NOMO-1 treated with dmso at 0.1 percent for 144 hours (cell line): ENCODE results near the gene RGS16.

Experiments
- DNase-seq: peaks from one replicate; lab custom pipeline; 2025; ENCODE audit not compliant: unreplicated experiment; lab: John Stamatoyannopoulos, UW

The RGS16 gene

DNA sequence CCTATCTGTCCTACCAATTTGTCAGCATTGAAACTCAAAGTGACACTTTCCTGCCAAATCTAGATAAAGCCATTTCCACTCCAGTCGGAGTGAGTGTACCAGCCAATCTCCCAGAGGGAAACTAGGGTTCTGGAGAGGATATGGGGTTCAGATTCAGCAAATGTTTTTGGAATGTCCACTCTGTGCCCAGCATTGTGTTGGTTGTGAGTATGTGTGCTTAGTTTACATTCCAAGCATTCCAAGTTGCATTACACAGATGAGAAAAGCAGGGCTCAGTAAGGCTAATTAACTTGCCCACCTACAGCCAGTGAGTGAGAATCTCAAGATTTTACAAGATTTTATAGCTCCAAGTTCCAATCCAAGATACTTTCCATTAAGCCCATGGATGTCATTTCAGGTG, 26.4 kb upstream of the RGS16 start:
- no peak for DNase-seq

DNA sequence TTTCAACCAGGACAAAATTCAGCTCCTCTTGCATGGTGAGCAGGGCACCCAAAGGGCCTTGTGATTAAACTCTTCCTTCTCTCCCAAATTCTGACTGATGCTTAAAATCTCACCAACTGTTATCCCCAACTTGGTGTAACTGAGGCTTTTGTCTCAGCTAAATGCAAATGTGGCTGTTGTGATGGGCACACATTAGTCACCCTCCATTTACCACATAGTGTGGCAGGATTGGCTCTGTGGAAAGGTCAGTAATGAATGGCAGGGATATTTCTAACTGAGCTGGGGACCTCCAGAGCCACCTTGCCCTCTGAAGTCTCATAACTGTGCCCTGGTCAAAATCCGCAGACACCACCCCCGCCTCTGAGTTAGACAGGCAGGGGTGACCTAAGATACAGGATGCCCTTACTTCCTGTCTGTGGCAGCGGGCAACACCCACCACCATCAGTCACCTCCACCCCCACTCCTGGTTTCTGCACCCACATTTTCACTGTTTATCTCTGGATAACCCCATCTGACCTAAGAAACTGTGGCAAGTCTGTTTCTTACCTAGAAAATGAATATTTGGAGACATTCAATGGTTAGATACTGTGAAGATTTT, 25.4 kb upstream of the RGS16 start:
- DNase-seq: no peak

DNA sequence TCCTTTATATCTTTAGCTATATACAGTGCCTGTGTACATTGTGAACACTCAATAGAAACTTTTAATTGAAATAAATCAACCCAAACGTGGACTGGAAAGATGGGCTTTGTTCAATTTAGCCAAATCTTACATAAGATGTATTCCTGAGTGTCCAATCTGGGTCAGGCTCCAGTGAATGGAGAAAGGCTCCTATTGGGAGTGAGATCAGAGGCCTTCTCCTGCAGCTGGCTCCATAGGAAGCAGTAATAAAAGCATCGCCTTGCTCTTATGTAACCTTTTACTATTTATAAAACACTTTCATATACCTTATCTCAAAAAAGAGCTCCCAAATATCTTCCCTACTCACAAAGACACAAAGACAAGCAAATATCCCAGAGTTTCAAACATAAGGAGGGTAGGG, 24.9 kb upstream of the RGS16 start:
- DNase-seq: no peak

DNA sequence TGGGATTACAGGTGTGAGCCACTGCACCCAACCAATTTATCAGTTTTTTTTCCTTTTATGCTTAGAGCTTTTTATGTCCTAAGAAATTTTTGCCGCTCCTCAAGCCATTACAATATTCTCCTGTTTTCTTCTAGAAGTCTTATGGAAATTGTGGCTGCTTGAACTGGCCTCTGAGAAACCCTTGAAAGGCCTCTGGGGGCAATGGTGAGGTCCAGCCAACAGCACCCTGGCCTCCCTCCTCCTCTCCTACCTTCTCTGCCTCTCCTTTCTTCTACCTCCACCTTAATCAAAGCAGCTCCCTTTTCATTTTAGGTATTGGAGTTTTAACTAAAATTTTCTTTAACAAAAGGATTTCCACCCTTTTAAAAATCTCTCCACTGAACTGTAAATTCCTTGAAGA, 24.5 kb upstream of the RGS16 start:
- DNase-seq: no peak

DNA sequence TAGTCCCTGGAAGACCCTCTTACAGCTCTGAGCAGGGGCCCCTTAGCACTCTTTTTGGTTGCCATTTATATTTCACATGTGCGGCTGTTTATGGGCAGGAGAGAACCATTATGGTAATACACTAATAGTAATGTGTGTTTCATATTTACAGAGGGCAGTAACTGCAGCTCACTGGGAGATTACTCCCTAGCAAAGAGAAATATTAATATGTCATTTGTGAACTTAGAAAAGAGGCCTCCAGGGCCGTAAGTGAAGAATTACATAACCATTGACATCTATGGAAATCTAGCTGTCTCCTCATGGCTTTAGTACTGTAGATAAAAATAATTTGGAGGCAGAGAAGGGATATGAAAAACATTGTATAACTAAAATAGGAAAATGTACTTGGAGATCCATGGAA, 23.4 kb upstream of the RGS16 start:
- no peak for DNase-seq

DNA sequence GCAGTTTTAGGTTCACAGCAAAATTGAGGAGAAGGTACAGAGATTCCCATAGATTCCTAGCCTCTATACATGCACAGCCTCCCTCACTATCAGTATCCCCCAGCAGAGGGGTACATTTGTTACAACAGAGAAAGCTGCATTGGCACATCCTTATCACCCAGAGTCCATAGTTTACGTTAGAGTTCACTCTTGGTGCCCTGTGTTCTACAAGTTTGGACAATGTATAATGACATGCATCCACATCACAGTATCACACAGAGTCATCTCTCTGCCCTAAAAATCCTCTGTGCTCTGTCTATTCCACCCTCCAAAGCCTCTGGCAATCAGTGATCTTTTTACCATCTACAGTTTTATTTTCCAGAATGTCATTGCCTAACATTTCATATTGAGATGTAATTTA, 22.3 kb upstream of the RGS16 start:
- DNase-seq: no peak

DNA sequence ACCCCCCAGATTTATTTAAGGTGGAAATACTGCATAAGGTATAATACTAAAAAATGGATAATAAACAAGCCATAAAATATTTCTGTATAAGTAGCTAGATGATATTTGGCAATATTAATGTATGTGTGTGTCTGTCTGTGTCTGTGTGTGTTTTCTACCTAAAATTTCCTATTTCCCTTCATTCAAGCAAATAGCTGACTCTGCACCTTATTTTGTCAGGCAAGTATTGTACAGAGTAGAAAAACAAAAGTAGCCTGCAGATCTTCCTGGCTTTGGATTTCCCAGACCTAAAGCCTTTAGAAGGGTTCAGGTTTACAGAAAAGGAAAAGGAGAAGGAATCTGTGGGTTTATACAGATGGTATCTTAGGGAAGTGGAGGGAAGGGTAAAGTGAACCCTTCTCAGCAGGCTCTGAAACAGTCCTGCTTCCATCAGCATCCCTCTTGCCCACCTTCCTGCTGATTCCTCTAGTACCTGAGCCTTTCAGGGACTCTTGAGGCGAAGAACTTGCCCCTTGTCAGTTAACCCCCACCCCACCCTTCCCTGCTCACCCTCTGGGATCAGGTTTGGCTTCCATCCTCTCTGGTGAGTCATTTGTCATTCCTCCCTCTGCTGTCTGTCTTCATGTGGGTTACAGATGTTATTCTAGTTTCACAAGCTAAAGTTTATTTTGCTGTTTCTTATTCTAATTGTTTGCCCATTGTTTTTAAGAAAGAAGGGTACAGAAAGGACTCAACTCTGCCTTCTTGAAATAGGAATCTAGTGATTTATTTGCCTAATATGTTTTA, 21.7 kb upstream of the RGS16 start:
- no peak for DNase-seq

DNA sequence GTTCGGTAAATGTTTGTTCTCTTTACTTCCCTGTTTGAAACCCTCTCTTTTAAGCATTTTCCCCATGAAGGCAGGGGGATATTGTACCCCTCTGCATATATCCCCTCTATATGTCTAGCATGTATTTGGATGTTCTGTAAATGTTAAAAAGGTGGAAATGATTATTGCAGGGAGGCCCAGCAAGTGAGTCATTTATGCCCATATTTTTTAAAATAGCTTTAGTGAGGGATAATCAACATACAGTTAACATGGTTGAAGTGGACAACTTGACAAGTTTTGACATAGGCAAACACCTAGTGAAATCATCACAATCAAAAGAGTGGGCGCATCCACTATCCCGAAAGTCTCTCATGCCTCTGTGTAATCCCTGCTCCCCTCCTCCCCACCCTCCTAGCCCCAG, 20.8 kb upstream of the RGS16 start:
- no peak for DNase-seq

DNA sequence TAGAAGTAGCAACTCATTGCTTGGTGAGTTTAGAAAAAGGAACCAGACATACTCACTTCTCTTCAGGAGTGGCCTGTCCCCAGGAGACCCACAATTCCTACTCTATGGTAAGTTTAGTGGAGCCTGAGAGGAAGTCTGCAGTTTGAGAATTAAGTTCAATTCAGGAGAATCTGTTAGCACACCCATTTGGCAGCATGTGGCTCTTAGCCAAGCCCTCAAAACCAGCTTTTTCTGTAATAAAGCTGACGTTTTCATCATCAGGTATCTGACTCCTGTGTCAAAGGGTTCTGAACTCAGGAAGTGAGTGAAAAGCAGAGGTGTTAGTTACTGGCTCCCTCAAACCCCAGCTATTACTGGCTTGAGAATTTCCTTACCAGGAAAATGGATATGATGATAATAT, 20.4 kb upstream of the RGS16 start:
- DNase-seq: no peak

DNA sequence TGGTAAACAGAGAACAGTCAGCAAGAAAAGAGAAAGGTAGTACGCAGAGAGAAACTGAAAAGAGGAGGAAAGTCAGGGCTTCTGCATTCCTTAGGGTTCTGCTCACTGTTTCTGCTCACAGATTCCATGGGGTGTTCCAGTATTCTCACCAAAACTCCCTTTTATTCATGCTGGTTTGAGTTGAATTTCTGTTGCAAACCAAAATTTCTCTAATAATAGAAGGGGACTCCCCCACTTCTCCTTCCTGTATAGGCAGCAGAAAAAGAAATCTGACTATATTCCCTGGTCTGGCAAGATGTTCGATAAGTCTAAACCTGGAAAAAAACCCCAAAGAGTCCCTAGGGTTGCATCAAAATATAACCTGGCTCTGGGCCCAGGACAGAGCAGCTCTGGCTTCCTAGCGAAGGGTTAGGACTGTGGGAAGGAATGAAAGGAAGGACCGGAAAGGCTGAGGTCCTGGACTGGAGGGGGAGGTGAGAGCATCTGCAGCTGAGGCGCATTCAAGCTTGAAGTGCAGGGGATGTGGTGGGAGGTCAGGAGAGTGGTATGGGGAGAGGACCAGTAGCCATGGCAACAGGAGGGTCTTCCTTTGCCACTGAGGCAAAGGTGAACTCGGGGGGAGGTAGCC, 18.8 kb upstream of the RGS16 start:
- DNase-seq: no peak

DNA sequence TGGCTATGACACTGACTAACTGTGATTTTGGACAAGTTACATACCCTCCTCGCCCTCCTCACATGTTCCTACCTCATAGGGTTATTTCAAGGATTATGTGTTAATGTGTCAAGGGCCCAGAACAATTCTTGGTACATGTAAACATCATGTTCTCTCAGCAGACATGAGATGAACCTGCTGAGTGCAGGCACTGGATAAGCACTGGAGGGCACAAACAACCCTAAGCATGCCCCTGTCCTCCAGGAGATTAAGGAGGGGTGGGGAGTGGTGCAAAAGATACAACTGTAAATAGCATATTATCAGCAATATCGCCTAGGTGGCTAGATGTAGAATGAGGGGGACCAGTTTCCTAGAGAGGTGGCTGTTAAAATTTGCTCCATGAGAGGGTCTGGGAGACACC, 17.7 kb upstream of the RGS16 start:
- DNase-seq: no peak

DNA sequence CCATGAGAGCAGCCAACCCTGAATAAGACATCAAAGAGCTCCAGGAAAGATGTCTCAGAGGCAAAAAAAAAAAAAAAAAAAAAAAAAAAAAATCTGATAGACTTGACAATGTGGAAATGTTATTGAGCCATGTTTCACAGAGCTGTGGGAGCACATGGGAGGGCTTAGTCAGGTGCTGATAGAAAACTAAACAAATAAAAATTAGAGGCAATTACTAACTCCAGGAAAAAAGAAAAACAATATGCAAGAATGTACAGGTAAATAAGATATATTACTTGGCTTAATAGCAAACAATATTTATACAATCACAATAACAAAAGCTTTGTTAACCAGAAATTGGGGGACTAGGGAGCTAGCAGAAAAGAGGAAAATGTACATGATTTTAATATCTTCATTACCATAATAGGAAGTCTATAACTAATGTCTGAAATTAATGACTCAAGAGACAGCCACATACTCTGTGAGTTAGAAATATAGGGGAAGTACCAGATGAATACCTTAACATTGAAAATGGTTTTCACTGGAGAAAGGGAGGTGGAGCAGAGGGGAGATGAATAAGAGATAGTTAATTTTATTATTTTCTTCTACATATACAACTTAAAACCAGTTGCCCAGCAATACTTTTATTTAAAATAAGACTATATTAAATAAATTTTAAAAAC, 16.9 kb upstream of the RGS16 start:
- DNase-seq: no peak

DNA sequence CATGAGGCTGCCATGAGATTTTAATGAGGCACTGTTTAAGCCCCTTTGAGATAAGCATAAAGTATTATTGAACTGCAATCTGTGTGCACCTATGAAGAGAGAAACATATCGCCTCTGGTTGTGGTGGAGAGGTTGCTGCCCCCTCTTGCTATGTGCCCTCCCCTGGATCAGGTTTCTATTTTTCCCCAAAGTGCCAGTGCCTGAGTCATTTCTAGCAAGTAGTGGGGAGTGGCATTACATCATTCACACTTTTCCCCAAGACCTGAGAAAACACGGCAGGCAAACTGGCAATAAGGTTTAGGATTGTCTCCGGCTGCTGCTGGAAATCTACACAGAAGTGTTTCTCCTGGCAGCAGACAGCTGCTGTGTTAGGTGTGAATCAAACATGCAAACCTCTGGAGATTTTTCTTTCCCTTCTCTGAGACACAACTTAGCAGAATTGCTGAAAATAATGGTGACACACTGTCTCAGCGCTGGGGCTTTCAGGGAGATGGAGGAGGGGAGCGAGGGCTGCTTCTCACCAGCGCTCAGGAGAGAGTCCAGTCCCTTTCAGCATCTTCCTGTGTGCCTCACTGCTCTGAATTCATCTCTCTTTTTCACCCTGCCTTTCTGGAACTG, 13.7 kb upstream of the RGS16 start:
- no peak for DNase-seq

DNA sequence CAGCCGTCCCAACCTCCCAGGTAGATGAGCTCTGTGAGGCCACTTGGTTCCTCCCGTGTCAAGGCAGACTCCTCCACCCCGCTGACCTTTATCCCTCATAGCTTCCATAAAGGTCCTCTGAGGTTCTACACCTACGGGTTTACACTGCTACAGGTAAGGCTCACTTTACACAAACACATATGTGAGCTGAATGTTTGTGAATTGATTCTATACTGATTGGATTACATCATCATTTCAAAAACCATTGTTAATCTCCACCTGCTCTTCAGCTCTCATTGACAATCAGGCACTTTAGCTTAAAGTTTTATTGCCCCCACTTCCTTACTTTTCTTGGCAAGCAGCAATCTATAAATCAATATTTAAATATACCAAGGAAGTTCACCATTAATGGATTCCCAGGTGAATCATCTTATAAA, 12.8 kb upstream of the RGS16 start:
- DNase-seq: no peak

DNA sequence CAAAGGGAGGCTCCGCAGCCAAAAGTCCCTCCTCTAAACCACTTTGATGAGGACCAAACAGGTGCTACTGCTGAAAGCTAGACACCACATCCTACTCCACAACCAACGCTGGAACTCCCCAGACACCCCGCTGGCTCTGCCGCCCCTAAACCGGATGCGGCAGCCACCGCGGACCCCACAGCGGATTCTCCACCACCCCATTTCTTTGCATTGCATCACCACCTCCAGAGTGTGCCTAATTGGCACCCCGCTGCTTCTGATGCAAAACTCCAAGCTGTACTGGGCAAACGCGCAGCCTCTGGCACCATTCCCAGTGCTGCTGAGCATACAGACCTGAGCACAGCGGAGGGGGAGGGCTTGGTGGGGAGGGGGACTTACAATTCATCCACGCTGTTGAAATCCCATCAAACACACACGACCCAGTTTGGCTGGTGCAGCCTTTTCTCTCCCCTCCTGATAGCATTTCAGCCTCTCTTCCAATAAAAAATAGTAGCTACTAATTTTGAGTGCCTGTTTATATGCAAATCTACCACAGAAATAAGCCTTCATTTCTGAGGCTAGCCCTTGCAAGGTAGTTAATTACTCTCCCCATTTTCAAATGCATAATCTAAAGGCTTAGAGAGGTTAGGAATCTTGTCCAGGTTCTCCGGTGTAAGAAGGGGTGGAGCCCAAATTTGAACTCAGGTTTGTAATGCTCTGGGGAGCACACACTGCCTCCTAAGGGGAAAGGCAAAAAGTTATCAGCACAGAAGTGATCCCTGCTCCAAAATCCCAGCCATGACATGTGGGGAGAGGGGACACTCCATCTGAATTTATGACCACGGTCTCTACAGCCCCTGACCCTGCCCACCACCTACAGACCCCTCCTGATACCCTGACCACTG, 12.2 kb upstream of the RGS16 start:
- no peak for DNase-seq

DNA sequence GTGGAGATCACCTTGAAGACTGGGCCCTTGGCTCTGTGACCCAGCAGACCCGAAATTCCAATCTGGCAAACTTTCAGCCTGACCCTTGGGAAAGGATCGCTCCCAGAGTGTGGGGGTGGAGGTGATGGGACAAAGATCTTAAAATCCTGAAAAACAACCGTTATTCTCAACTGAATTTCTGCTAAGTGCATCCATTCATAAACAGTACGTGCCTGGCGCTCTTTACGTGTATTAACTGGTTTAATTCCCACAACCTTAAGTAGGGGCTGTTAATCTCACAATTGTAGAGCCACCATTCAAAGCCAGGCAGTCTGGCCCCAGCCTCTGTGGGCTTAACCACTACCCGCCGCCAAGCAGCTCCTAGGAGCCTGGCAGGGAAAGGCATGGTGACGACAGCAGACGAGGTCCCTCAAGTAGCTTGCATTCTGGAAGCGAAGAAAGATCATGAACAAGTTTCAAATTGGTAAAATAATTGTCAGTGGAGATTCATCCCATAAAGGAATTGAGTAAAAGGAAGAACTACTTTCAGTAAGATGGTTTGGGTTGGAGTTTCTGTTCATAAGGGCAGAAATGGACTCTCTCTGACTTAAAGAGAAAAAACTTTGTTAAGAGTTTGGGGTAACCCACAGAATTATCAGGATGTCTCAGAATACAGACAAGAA, 11.4 kb upstream of the RGS16 start:
- DNase-seq: no peak

DNA sequence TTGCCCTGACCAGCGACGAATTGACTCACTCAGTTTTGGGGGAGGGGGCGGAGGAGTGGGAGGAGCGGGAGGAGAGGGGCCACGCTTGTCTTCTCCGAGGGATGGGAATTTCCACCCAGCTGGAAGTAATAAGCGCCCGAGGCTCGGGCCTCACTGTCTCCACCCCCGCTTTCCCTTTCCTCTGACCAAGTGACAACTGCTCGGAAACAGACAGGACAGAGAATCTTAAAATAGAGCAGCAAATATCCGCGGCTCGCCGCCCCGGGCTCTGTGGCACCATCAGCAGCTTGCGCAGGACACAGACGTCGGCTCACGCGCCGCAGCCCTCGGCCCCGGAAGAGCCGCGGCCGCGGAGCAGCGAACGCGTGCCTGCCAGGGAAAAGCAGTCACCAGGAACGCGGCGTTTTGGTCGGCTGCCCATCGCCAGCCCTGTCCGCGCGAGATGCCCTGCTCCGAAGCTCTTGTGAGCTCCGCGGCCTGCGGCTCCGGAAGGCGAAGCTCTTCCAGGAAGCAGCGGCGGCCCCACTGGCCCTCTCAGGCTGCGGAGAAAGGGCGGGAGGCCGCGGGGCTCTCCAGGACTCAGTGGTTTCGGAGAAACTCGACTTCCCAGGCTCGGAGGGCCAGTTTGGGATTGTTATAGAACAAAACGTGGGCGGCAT, 10.7 kb upstream of the RGS16 start:
- DNase-seq: peak; percentile 37

DNA sequence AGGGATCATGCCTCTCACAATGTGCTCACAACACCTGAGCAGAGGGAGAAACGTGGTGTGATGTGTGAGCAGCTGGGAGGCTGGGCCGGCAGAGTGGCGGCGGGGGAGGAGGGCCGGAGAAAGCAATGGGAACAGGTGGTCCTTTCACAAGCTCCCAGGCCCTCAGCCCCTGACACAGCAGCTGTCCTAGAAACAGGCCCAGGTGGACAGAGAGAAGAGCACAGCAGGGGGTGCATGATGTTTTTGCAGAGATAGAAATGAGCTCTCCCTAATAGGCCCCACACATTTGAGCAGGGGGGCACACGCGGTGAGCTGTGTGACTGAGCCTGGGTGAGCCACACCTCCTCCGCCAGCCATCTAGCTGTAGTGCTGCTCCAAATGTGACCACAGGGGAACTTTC, 7.6 kb upstream of the RGS16 start:
- no peak for DNase-seq

DNA sequence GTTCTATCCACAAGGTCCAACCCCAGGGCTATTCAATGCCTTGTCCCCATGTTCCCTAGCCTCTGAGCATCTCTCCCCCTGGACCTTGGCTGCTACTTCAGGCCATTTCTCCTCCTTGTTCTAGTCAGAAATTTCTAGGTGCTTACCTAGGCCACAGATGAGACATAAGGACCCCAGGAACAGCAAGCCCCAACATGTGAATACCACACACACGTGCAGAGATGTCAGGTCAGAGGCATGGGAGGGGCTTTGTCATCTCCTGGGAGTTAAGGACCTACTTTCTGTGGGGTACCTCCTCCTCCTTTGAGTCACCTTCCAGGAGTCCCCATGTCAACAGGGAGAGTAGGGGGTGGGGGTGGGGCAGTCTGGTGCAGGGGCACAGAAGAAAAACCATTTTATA, 7.1 kb upstream of the RGS16 start:
- no peak for DNase-seq
